Skeletal muscle satellite cell (primary cell): ENCODE measurements around the gene ENAH.

Experiments
- H3K27me3 ChIP-seq: 2 replicates; pipeline ENCODE4 v1.7.0; 2013; ENCODE audit warnings: low read length; ENCODE audit not compliant: control insufficient read depth, insufficient read depth
- H3K36me3 ChIP-seq: 2 replicates; pipeline ENCODE4 v1.7.0; 2013; ENCODE audit warnings: mild to moderate bottlenecking, control low read depth, low read length; ENCODE audit not compliant: insufficient read depth
- H3K4me1 ChIP-seq: 2 replicates; pipeline ENCODE4 v1.7.0; 2013; ENCODE audit warnings: low read length; ENCODE audit not compliant: control insufficient read depth, insufficient read depth
- H3K4me2 ChIP-seq: 2 replicates; pipeline ENCODE4 v1.7.0; 2013; ENCODE audit warnings: mild to moderate bottlenecking, low read length
- H3K4me3 ChIP-seq: 2 replicates; pipeline ENCODE4 v1.7.0; 2013; ENCODE audit warnings: low read length
- H3K9ac ChIP-seq: 2 replicates; pipeline ENCODE4 v1.7.0; 2013; ENCODE audit warnings: mild to moderate bottlenecking, low read depth, low read length, moderate library complexity
- H3K9me3 ChIP-seq: replicated peaks from 2 replicates; pipeline ENCODE4 v1.7.0; 2013; ENCODE audit warnings: mild to moderate bottlenecking, control low read depth, low read length

The ENAH gene

GRCh38 chr1:225532240-225532944, 120.5 kb downstream of the ENAH start:
- H3K4me2 ChIP-seq, result no peak overlapping the region
- H3K27me3 ChIP-seq, result no peaks in the 10 kb centered on the region
- H3K36me3 ChIP-seq, result peaks cover 24% of the 10 kb centered on the region
- no peak overlapping the region for H3K4me3 ChIP-seq
- H3K9me3 ChIP-seq, result no peaks in the 10 kb centered on the region
- H3K4me1 ChIP-seq, result peaks cover 10% of the 10 kb centered on the region
- H3K9ac ChIP-seq, result no peak overlapping the region

DNA sequence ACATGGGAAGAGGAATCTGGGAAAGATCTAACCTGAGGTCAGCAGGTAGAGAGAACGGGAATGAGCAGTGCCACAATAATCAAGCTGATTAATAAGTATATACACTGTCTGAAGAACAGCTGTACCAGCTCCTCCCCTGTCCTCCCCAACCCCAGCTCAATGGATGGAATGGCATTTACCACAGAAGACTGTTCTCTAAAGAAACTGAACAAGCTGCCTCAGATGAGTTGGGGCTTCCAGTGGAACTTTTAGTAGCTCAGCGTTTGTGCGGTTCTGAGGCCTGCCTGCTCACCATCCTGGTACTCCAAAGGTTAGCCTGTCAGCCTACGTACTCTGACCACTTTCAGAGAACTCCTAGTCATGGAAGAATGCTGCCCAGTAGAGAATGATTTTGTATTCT, 123.2 kb downstream of the ENAH start:
- H3K4me3 ChIP-seq, result no peak overlapping the region
- H3K9ac ChIP-seq, result no peak overlapping the region
- H3K4me1 ChIP-seq, result peaks cover 10% of the 10 kb centered on the region
- peaks cover 35% of the 10 kb centered on the region for H3K36me3 ChIP-seq
- no peaks in the 10 kb centered on the region for H3K27me3 ChIP-seq
- H3K4me2 ChIP-seq, result no peak overlapping the region
- no peaks in the 10 kb centered on the region for H3K9me3 ChIP-seq

GRCh38 chr1:225527575-225527974, 125.3 kb downstream of the ENAH start:
- Histone ChIP-seq H3K9me3 (no peaks in the 10 kb centered on the region), H3K27me3 (no peaks in the 10 kb centered on the region), H3K4me3 (no peak overlapping the region), H3K9ac (no peak overlapping the region), H3K4me2 (no peak overlapping the region), H3K36me3 (peaks cover 39% of the 10 kb centered on the region), H3K4me1 (no peaks in the 10 kb centered on the region)

GRCh38 chr1:225526878-225527277, 126.0 kb downstream of the ENAH start:
- Histone ChIP-seq H3K4me2 (no peak overlapping the region), H3K9me3 (no peaks in the 10 kb centered on the region), H3K36me3 (peaks cover 42% of the 10 kb centered on the region), H3K4me1 (no peaks in the 10 kb centered on the region), H3K9ac (no peak overlapping the region), H3K27me3 (no peaks in the 10 kb centered on the region), H3K4me3 (no peak overlapping the region)

GRCh38 chr1:225525377-225525776, 127.5 kb downstream of the ENAH start:
- no peaks in the 10 kb centered on the region for H3K9me3 ChIP-seq
- H3K4me1 ChIP-seq, result no peaks in the 10 kb centered on the region
- H3K36me3 ChIP-seq, result peaks cover 41% of the 10 kb centered on the region
- no peak overlapping the region for H3K4me3 ChIP-seq
- H3K9ac ChIP-seq, result no peak overlapping the region
- H3K4me2 ChIP-seq, result no peak overlapping the region
- H3K27me3 ChIP-seq, result no peaks in the 10 kb centered on the region

- H3K36me3 ChIP-seq, result peaks cover 33% of the 10 kb centered on the region
- H3K27me3 ChIP-seq, result no peaks in the 10 kb centered on the region
- H3K4me1 ChIP-seq, result no peaks in the 10 kb centered on the region
- H3K9me3 ChIP-seq, result no peaks in the 10 kb centered on the region
- no peak overlapping the region for H3K9ac ChIP-seq
- no peak overlapping the region for H3K4me2 ChIP-seq
- H3K4me3 ChIP-seq, result no peak overlapping the region
Observed at GRCh38 chr1:225524570-225524969, 128.4 kb downstream of the ENAH start.

- Histone ChIP-seq H3K4me1 (peaks cover 4% of the 10 kb centered on the region), H3K4me2 (no peak overlapping the region), H3K9me3 (no peaks in the 10 kb centered on the region), H3K27me3 (no peaks in the 10 kb centered on the region), H3K4me3 (no peak overlapping the region), H3K9ac (no peak overlapping the region), H3K36me3 (peaks cover 34% of the 10 kb centered on the region)
Observed at GRCh38 chr1:225523263-225523950, 129.5 kb downstream of the ENAH start.

DNA sequence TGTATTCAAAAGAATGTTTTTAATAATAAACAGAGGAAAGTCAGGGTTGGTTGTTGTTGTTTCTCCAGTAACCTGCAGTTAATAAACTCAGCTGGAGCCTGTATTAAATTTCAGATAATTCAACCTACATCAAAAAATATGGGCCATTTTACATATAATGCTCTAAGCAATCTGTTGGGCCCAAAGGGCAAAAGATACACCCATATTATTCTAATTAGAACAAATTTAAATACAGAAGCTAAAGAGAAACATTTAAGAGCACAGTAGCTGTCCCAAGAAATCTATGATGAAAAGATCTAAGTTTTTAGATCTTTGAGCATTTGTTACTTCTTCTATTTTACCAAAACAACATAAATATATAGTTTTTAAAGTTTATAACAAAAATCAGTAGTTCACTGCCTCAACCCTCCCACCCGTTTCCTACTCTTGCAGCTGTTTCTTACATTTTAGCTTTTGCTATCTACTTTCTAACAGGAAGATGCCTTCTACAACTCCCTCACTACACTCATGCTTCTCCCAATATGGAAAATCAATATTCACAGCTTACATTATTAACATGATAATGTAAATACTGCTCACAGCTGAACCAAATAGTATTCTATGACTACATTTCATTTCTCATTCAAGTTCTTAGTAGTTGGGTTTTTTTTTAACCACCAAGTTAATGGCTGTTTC, 130.2 kb downstream of the ENAH start:
- H3K9ac ChIP-seq, result no peak overlapping the region
- no peak overlapping the region for H3K4me3 ChIP-seq
- H3K36me3 ChIP-seq, result peaks cover 33% of the 10 kb centered on the region
- no peaks in the 10 kb centered on the region for H3K9me3 ChIP-seq
- peaks cover 4% of the 10 kb centered on the region for H3K4me1 ChIP-seq
- no peaks in the 10 kb centered on the region for H3K27me3 ChIP-seq
- no peak overlapping the region for H3K4me2 ChIP-seq

GRCh38 chr1:225520587-225521227, 132.2 kb downstream of the ENAH start:
- H3K9me3 ChIP-seq, result no peaks in the 10 kb centered on the region
- peaks cover 4% of the 10 kb centered on the region for H3K4me1 ChIP-seq
- H3K9ac ChIP-seq, result no peak overlapping the region
- peaks cover 35% of the 10 kb centered on the region for H3K36me3 ChIP-seq
- H3K27me3 ChIP-seq, result no peaks in the 10 kb centered on the region
- no peak overlapping the region for H3K4me2 ChIP-seq
- H3K4me3 ChIP-seq, result no peak overlapping the region

- H3K27me3 ChIP-seq, result no peaks in the 10 kb centered on the region
- peaks cover 14% of the 10 kb centered on the region for H3K4me1 ChIP-seq
- H3K4me2 ChIP-seq, result peak overlapping the region; percentile 65
- H3K4me3 ChIP-seq, result peak overlapping the region; percentile 46
- peaks cover 32% of the 10 kb centered on the region for H3K36me3 ChIP-seq
- no peaks in the 10 kb centered on the region for H3K9me3 ChIP-seq
- no peak overlapping the region for H3K9ac ChIP-seq
Observed at GRCh38 chr1:225519166-225519863, 133.6 kb downstream of the ENAH start.

DNA sequence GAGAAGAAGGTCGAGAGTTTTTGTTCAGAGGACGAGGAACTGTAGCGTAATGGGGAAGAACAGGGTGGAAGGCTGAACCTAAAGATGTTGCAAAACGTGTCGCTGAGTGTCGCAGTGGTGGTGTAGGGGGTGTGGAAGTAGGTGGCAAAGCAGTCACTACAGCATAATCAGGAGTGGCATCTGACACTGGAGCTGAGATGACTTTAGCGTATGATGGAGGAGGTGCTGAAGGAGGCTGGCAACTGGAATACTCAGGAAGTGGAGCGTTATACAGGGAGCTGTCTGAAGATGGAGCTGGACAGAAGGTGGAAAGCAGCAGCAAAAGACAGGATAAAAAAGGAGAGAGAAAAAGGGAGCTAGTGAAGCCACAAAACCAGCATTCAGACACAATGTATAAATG, 135.2 kb downstream of the ENAH start:
- peaks cover 14% of the 10 kb centered on the region for H3K4me1 ChIP-seq
- no peaks in the 10 kb centered on the region for H3K9me3 ChIP-seq
- H3K27me3 ChIP-seq, result no peaks in the 10 kb centered on the region
- no peak overlapping the region for H3K4me2 ChIP-seq
- H3K36me3 ChIP-seq, result peaks cover 37% of the 10 kb centered on the region
- H3K9ac ChIP-seq, result no peak overlapping the region
- no peak overlapping the region for H3K4me3 ChIP-seq
